Testis (tissue), 3 donors: ENCODE data around the gene GBP1. TPM values are rescaled to one million over a fixed set of nuclear protein-coding genes. Genes with fewer than 3 reads are reported as not detected.
A peak's percentile ranks its signal among the peaks of the same experiment; 100 is the strongest.

Source experiments
- DNase-seq: peaks from one replicate; pipeline ENCODE4 v3.0.0-alpha.2; 2019
- H3K27ac ChIP-seq, 2 donors: fragments of 200-600 bp; sonication (generic); one replicate each; pipeline ENCODE4 v1.5.1; 2019
- H3K27me3 ChIP-seq: fragments of 200-600 bp; sonication (generic); one replicate; pipeline ENCODE4 v1.5.1; 2019
- H3K36me3 ChIP-seq: fragments of 200-600 bp; sonication (generic); one replicate; pipeline ENCODE4 v1.5.1; 2017; ENCODE audit warnings: low read depth; ENCODE audit errors: missing control alignments
- H3K4me1 ChIP-seq: fragments of 200-600 bp; sonication (generic); one replicate; pipeline ENCODE4 v1.5.1; 2019
- H3K4me3 ChIP-seq, 2 donors: fragments of 200-600 bp; sonication (generic); one replicate each; pipeline ENCODE4 v1.5.1; 2017 to 2019
- H3K9me3 ChIP-seq: fragments of 200-600 bp; sonication (generic); one replicate; pipeline ENCODE4 v1.5.1; 2017
- POLR2A ChIP-seq: fragments of 450-650 bp; IDR thresholded peaks from one replicate; pipeline ENCODE4 v1.6.1; 2017; ENCODE audit warnings: antibody characterized with exemption, mild to moderate bottlenecking, moderate library complexity
- WGBS, 2 donors: methylation state at CpG; one replicate each; pipeline ENCODE4 v1.1.5; 2018; 5-methylcytosine and 5-hydroxymethylcytosine counted together
- intact Hi-C: fragments of 100-400 bp; cut with DNase I; formaldehyde crosslinking; loops from one replicate; pipeline ENCODE4 v1.15.1; 2023; ENCODE audit warnings: low total_unique reads
- polyA plus RNA-seq: library from polyadenylated mRNA; stranded (reverse); fragments of 350-450 nt; fragmentation: Illumina TruSeq; extraction: RNeasy Lipid Tissue Mini Kit (QIAGEN cat#74804); gene quantifications from one replicate; pipeline ENCODE4 v1.2.3, GENCODE V29; 2014; ENCODE audit warnings: low read depth, low replicate concordance; ENCODE audit not compliant: insufficient read depth
- total RNA-seq, 2 donors: library from RNA; depleted of rRNA; stranded (reverse); fragments of >200 nt; gene quantifications; one replicate each; pipeline ENCODE4 v1.2.3, GENCODE V29; 2016
- TF ChIP-seq, protein P1 (sequence below), 3 experiments: fragments of 450-650 bp in 2 of 3; fragments of 200-600 bp in 1 of 3; sonication (generic) in 1 of 3; IDR thresholded peaks; one replicate each; pipeline ENCODE4 v1.5.1; 2016 to 2019; ENCODE audit warnings: antibody characterized with exemption in 3 of 3, mild to moderate bottlenecking in 2 of 3, moderate library complexity in 1 of 3

The GBP1 gene
- total and polyA plus RNA-seq, 3 donors from 2014 or later = 11.3 to 21.5 (median 19.1) TPM

DNA sequence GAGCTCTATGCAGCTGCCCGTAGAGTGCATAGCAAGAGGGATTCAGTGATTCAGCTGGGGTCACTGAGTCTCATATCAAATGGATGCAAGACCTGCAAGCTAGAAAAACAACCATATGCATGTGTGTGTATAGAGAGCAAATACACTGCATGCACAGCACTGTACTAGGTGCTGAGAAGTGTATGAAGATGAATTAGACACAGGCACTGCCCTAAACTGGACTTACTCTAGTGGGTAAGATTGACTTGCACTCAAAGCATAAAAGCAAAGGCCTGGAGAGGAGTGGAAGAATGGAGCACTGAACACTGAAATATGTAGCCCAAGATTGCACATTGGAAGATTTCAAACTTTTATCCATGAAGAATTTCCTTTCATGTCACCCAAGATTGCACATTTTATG is 5.5 kb upstream of the GBP1 start:
- H3K4me1 ChIP-seq = no peaks in the 10 kb centered on the region
- no peak overlapping the region for H3K4me3 ChIP-seq
- H3K9me3 ChIP-seq = no peaks in the 10 kb centered on the region
- DNase-seq = no peak
- intact Hi-C loops = no loop called here
- no peak overlapping the region for H3K27ac ChIP-seq
- no peaks in the 10 kb centered on the region for H3K36me3 ChIP-seq
- WGBS, 2 donors = 63 to 85% methylated on average over 1 of the region's 1 CpG
- TF ChIP-seq, protein P1, sequence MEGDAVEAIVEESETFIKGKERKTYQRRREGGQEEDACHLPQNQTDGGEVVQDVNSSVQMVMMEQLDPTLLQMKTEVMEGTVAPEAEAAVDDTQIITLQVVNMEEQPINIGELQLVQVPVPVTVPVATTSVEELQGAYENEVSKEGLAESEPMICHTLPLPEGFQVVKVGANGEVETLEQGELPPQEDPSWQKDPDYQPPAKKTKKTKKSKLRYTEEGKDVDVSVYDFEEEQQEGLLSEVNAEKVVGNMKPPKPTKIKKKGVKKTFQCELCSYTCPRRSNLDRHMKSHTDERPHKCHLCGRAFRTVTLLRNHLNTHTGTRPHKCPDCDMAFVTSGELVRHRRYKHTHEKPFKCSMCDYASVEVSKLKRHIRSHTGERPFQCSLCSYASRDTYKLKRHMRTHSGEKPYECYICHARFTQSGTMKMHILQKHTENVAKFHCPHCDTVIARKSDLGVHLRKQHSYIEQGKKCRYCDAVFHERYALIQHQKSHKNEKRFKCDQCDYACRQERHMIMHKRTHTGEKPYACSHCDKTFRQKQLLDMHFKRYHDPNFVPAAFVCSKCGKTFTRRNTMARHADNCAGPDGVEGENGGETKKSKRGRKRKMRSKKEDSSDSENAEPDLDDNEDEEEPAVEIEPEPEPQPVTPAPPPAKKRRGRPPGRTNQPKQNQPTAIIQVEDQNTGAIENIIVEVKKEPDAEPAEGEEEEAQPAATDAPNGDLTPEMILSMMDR (IDR thresholded peaks at IDR 0.05) = no peak
- TF ChIP-seq POLR2A = no peak
- no peaks in the 10 kb centered on the region for H3K27me3 ChIP-seq

DNA sequence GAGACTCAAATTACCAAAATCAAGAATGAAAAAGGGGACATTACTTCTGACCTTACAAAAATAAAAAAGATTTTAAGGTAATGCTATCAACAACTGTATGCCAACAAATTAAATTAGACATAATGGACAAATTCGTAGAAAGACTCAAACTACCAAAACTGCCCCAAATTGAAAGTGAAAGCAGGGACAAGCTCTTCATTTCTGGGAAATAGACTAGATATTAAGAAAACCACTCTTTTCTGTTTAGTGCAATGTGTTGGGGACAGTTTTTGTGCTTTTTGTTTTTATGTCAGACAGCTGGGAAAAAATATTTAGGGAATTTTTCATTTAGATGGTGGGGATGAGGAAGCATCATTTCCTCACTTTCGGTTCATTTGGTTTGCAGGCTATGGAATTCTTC is 4.9 kb upstream of the GBP1 start:
- intact Hi-C loops = no loop called here
- Histone ChIP-seq H3K36me3 (no peaks in the 10 kb centered on the region), H3K4me1 (no peaks in the 10 kb centered on the region), H3K9me3 (no peaks in the 10 kb centered on the region), H3K27me3 (no peaks in the 10 kb centered on the region), H3K27ac (no peak overlapping the region), H3K4me3 (no peak overlapping the region)
- no peak for DNase-seq
- WGBS, 2 donors = 53 to 55% methylated on average over 2 of the region's 2 CpGs
- TF ChIP-seq, protein P1 (IDR thresholded peaks at IDR 0.05) = no peak
- TF ChIP-seq POLR2A = no peak

DNA sequence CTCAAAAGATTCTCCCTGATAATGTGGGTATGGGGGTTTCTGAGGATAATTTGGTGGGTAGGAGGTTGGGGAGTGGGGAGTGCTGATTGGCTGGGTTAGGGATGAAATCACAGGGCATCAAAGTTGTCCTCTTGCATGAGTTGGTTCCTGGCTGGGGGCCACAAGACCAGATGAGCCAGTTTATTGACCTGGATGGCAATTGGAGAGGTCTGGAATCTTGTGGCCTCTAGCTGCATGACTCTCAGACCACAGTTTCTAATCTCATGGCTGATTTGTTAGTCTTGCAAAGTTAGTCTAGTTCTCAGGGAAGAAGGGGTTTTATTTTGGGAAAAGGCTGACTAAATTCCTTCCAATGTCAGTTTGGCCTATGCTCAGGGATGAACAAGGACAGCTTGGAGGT is 3.3 kb upstream of the GBP1 start:
- intact Hi-C loops = no loop called here
- Histone ChIP-seq H3K36me3 (no peaks in the 10 kb centered on the region), H3K27me3 (no peaks in the 10 kb centered on the region), H3K27ac (no peak overlapping the region), H3K9me3 (no peaks in the 10 kb centered on the region), H3K4me3 (no peak overlapping the region), H3K4me1 (peaks cover 7% of the 10 kb centered on the region)
- DNase-seq = no peak
- TF ChIP-seq, protein P1 (IDR thresholded peaks at IDR 0.05) = no peak

DNA sequence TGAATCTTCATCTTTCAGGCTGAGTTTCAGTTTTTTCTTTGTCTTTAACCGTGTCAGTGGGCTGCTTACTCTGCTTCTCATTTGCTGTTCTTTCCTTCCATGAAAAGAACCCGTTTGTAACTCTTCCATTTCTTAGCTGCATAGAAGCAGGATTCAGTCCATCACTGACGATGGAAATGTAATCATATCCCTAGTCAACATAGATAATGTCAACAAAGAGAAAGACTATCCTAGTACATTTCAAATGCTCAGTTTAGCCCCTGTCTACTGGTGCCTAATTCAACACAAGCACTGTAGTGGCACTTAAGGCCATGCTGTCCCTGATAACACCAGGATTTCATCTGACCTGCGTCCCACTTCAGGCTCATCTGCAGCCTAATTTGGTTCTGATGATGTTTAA is 376 bp downstream of the GBP1 start:
- 17 to 18% methylated on average over 4 of the region's 4 CpGs for WGBS, 2 donors
- Histone ChIP-seq H3K4me3 (peak overlapping the region; percentile 47 to 62), H3K4me1 (peaks cover 7% of the 10 kb centered on the region), H3K36me3 (no peaks in the 10 kb centered on the region), H3K9me3 (no peaks in the 10 kb centered on the region), H3K27ac (peak overlapping the region; percentile 83 to 91), H3K27me3 (no peaks in the 10 kb centered on the region)
- intact Hi-C loops = no loop called here
- TF ChIP-seq, protein P1 (IDR thresholded peaks at IDR 0.05) = no peak
- DNase-seq = no peak

DNA sequence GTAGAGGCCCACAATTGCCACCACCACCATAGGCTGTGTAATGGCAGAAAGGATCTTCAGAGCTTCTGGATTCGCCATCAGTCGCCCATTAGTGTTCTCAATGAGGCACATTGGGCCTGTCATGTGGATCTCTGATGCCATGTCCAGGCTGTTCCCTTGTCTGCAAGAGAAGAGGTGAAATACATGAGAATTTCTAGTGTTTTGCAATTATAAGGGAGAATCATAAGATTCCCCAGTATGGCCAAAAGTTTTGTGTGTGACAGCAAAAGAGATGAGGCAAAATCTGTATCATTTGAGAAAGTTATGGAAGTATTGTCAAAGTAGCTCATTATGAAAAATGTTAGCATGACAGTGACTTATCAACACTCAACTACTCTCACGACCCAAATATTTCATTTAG is 1.9 kb downstream of the GBP1 start:
- intact Hi-C loops = no loop called here
- DNase-seq = no peak
- peaks cover 6% of the 10 kb centered on the region for H3K36me3 ChIP-seq
- no peaks in the 10 kb centered on the region for H3K27me3 ChIP-seq
- TF ChIP-seq POLR2A = no peak
- TF ChIP-seq, protein P1 (IDR thresholded peaks at IDR 0.05) = no peak
- no peak overlapping the region for H3K27ac ChIP-seq
- 88 to 89% methylated on average over 3 of the region's 3 CpGs for WGBS, 2 donors
- H3K9me3 ChIP-seq = no peaks in the 10 kb centered on the region
- peaks cover 7% of the 10 kb centered on the region for H3K4me1 ChIP-seq
- no peak overlapping the region for H3K4me3 ChIP-seq
